Left hindlimb (tissue), 1 donor: ENCODE data around the gene SIT1.

ENCODE experiments used
- DNase-seq: peaks from one replicate; pipeline ENCODE4 v3.0.0-alpha.2; 2018

SIT1 gene

DNA sequence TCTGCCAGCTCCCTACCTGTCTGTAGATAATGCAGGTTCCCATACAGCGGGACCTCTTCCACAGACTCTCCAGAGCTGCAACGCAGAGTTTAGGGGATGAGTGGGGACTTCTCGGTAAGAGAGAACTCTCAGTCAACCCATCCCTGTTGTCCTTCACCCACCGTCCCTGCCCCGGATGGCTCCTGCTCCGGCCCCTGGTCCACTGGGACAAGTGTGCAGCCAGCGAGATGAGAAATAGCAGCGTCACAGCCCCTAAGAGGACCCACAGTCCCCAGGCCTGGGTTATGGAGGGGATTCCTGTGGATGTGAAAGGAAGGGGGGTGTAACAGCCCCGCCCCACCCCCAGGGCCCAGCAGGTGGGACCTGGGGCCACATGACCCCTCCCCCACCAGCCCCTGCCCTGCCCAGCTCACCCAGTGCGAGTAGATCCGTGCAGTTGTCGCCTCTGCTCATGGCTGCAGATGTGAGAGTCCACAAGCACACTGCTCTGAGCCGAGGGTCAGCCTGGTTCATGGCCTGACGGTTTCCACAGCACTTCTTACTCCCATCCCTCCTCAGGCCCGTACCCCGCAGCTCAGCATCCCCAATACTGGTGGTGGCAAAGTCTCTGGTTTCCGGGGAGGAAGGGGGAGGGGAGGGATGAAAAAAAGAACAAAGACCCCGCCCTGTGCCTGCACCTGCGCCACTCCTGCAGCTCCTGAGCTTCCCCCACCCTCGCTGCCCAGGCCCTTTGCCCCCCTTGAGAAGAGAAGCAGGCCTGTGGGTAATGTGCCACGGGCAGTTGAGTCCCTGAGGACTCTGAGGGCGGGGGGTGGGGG, at the start of gene SIT1:
TSS of gene SIT1 (minus strand) at position 591 of the 818 bp plus-strand sequence. CDS start at position 513, 78 bp downstream.
- no peak for DNase-seq

DNA sequence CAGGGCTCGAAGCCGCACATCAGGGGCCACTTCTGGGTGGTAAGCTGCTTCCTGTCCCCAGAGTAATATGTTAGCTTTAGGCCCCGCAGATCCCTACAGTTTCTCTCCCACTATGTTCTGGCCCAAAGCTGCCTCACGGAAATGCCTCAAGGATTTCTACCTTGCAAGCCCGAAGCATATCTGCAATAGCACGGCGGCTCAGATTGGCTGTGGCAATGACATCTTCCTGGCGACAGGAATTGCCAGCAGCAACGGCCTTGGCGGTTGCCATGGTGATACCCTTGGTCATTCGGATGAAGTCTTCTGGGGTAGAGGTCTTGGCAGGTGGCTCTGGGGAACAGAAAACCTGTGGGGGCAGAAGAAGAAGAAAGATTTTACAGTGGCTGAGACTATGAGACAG, 49.3 kb upstream of the SIT1 start:
- no peak for DNase-seq

DNA sequence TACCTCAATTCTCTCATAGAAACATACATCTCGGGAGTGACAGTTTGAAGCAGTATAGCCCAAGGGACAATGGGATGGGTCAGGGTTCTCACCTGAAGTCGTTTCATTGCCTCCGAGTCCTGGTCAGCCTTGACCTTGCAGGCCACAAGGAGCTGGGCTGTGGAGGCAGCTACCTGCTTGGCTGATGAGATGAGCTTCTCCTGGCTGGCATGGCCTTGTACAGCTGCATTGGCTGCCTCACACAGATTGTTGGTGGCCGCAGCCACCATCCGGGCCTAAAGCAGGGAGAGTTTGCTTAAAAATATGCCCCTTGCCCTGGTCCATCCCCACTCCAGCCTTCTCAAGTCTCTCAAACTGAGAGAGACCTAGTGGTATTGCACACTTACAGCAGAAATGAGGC, 47.5 kb upstream of the SIT1 start:
- DNase-seq, result no peak

GRCh38 chr9:35697486-35697885, 46.8 kb upstream of the SIT1 start:
- DNase-seq, result no peak

- DNase-seq, result no peak
These were observed 45.9 kb upstream of the SIT1 start for GRCh38 chr9:35696520-35697215.

GRCh38 chr9:35695943-35696401, 45.2 kb upstream of the SIT1 start:
- DNase-seq, result no peak

DNA sequence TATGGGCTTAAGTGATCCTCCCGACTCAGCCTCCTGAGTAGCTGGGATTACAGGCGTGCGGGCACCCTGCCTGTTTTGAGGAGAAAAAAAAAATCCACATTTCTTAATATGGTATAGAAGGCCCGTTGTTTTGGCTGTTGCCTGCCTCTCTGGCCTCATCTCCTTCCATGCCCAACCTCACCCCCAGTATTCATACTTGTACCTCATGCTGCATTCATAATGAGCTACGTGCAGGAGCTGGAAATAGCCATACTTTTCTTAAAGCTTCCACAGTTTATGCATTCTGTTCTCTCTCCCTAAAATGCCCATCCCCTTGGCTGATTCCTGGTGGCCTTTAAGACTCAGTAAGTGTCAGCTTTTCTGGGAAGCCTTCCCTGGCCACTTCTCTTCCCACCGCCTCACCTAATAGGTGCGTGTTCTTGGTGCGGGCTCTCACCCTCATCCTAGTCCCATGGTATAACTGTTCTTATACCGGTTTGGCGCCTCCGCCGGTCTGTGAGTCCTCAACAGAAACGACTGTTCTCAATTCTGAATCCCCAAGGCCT, 41.1 kb upstream of the SIT1 start:
- DNase-seq, result no peak

- DNase-seq, result no peak
These were observed 40.6 kb upstream of the SIT1 start for GRCh38 chr9:35691334-35691650.

DNA sequence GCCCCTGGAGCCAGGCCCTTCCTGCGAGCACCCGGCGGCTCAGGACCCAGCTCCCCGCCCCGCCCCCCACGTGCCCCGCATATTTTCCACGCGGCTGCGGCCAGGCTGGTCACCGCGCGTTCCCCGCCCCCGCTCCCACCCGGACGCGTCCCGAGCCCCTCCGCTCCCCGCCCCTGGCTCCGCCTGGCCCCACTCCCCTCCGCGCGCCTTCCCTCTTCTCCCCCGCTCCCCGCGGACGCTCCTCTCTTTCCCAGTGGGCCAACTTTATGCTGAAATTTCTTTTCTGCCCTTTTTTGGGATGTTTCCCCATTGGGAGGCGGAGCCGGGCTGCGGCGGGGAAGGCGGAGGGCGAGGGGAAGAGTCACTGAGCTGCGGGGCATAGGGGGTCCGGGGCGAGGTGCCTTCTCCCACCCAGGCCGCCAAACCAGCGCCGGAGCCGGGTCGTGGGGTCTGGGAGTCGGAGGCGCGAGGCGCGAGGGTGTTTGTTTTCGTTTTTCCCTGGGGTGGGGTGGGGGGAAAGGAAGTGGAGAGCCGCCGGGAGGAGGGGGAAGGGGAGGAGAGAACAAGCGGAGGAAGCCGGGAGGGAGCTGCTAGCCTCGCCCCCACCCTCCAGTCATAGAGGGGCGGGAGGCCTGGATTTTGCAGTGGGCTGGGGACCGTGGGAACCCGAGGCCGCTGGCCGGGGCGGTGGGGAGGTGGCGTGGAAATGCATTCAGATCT, 40.0 kb upstream of the SIT1 start:
- DNase-seq, result peak; percentile 89

DNA sequence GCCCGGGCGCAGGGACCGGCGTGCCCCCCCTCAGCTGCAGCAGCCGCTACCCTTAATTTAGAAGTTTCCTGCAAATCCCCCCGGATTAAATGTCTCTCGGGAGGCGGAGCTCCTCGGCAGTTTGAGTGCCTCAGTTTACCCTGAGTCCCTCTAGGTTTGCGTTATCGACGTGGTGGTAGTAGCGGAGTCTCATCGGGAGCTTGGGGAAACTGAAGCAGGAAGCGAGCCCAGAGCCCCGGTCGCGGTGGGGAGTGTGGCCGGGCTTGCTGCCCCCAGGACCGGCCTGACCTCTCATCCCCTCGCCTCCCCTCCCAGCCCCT, 39.5 kb upstream of the SIT1 start:
- no peak for DNase-seq

DNA sequence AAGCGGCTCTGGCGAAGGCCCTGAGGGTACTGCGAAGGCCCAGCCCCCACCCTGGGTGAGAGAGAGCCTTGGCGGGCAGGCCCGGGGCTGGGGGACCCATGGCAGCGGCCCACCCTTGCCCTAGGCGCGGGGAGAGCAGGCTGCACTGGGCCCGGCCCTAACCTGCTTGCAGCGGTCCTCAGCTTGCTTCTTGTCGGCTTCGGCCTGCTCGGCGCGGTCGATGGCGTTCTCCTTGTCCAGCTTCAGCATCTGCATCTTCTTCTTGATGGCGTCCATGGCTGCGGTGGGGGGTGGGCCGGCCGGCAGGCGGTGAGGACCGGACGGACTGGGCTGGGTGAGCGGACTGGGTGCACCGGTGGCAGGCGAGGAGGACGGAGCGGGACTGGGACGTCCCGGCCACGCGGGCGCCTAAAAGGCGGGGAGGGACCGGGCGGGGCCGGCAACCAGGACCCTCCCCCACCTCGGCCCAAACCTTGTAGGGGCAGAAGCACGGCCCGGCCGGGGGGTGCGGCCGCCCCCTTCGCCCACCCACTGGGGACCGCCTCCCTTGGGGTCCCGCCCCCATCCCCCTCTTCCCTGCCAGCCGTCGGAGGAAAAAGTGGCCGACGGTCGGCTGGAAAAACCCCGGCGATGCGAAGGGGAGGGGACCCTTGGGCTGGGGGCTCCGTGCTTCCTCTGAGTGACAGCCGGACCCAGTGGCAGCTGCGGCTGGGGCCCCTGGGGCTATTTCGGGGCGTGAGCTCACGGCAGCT, 39.0 kb upstream of the SIT1 start, which contains the start of gene TPM2:
TSS of gene TPM2 (minus strand) at position 384 of the 752 bp plus-strand sequence. CDS start at position 276, 108 bp downstream.
- DNase-seq, result peak; percentile 87

GRCh38 chr9:35688558-35689541, 38.1 kb upstream of the SIT1 start:
- DNase-seq, result no peak

GRCh38 chr9:35687972-35688557, 37.3 kb upstream of the SIT1 start:
- no peak for DNase-seq

- DNase-seq, result no peak
These were observed 36.6 kb upstream of the SIT1 start for GRCh38 chr9:35687306-35687705.

- no peak for DNase-seq
These were observed 35.8 kb upstream of the SIT1 start for GRCh38 chr9:35686222-35687203.

DNA sequence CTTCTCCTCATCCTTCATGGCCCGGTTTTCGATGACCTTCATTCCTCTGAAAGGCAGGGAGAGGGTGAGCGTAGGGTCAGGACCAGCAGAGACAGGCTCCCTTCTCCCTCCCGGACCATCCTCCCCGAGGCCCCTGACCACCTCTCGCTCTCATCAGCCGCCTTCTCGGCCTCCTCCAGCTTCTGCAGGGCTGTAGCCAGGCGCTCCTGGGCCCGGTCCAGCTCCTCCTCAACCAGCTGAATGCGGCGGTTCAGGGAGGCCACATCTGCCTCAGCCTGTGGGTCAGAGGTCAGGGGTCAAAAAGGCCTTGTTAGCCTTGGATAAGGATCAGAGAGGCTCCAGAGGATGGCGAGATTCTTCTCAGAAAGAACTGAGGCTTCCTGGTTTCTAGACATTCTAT, 34.8 kb upstream of the SIT1 start:
- no peak for DNase-seq

GRCh38 chr9:35684921-35685320, 34.2 kb upstream of the SIT1 start:
- no peak for DNase-seq

GRCh38 chr9:35683323-35683722, 32.6 kb upstream of the SIT1 start:
- no peak for DNase-seq

- DNase-seq, result no peak
These were observed 32.0 kb upstream of the SIT1 start for GRCh38 chr9:35682520-35683315.
